Measurements from ENCODE around the gene FBXW8.

DNA sequence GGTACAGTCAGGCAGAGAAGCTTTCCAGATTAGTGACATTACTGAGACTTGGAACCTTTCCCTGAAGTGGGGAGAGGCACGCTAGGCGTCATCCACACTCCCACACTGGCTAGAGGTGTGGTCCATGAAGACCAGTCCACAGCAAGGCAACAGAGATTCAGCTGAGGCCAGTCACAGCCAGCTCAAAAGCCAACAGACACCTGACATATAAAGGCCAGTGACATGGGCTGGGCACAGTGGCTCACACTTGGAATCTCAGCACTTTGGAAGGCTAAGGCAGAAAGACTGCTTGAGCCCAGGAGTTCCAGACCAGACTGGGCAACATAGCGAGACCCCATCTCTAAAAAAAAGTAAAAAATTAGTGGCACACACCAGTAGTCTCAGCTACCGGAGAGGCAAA lies 40.4 kb upstream of the FBXW8 start:
- TF ChIP-seq, protein P1, sequence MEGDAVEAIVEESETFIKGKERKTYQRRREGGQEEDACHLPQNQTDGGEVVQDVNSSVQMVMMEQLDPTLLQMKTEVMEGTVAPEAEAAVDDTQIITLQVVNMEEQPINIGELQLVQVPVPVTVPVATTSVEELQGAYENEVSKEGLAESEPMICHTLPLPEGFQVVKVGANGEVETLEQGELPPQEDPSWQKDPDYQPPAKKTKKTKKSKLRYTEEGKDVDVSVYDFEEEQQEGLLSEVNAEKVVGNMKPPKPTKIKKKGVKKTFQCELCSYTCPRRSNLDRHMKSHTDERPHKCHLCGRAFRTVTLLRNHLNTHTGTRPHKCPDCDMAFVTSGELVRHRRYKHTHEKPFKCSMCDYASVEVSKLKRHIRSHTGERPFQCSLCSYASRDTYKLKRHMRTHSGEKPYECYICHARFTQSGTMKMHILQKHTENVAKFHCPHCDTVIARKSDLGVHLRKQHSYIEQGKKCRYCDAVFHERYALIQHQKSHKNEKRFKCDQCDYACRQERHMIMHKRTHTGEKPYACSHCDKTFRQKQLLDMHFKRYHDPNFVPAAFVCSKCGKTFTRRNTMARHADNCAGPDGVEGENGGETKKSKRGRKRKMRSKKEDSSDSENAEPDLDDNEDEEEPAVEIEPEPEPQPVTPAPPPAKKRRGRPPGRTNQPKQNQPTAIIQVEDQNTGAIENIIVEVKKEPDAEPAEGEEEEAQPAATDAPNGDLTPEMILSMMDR (conservative IDR thresholded peaks at IDR 0.05) = no peak
- no peak for TF ChIP-seq EZH2 (IDR thresholded peaks at IDR 0.05; ENCODE audit: low read depth)

Data from PC-9 (cell line).